Measurements from ENCODE around the gene ERGIC2. TPM values are rescaled to one million over a fixed set of nuclear protein-coding genes. Genes with fewer than 3 reads are reported as not detected.
"Not testable (repeated sequence)": the region's sequence is repeated elsewhere in the genome, so short reads cannot be mapped to it uniquely, and the experiment has no call there.

Gene ERGIC2
- total RNA-seq, 1 donor from 2014 or later: 86.6 TPM

DNA sequence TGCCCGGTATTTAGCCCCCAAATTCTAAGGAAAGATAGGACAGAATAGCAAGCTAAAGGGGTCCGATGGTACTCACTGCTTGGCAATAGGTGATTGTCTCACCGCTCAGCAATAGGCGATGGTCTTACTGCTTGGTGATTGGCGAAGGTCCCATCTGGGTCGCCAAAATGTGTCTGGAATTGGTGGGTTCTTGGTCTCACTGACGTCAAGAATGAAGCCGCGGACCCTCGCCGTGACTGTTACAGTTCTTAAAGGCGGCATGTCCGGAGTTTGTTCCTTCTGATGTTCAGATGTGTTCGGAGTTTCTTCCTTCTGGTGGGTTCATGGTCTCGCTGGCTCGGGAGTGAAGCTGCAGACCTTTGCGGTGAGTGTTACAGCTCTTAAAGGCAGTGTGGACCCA, 4.2 kb upstream of the ERGIC2 start:
- DNase-seq (ENCODE audit: missing footprints): peak; percentile 42
- ATAC-seq: not testable (repeated sequence)

GRCh38 chr12:29382251-29382650, 1.3 kb upstream of the ERGIC2 start:
- no peak for DNase-seq (ENCODE audit: missing footprints)
- intact Hi-C loops (cut with DNase I): no loop called here

More for the DNA sequence above, 4.2 kb upstream of the ERGIC2 start:
- intact Hi-C loops (cut with DNase I): not testable (repeated sequence)

DNA sequence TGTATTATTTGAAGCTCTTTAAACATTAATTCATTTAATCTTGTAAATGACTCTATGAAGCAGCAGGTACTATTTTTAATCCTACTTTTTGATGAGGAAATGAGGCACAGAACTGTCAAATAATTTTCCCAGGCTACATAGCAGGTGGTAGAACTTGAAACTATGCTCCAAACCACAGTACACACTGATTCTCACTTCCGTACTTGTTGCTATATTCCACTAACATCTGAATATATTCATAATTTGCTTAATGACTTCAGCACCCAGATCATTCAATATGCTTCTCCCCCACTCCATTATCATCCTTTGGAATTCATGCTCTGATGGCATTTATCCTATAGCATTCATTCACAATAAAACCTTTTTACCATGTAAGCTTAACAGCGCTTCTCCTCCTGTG, 4.9 kb downstream of the ERGIC2 start:
- intact Hi-C loops (cut with DNase I): no loop called here
- no peak for ATAC-seq
- no peak for DNase-seq (ENCODE audit: missing footprints)

More at GRCh38 chr12:29382251-29382650, 1.3 kb upstream of the ERGIC2 start:
- ATAC-seq: no peak

GRCh38 chr12:29374913-29375312, 6.1 kb downstream of the ERGIC2 start:
- no peak for DNase-seq (ENCODE audit: missing footprints)
- no peak for ATAC-seq
- intact Hi-C loops (cut with DNase I): no loop called here

- intact Hi-C loops (cut with DNase I): no loop called here
- DNase-seq (ENCODE audit: missing footprints) (no peak), ATAC-seq (no peak)
These were observed 7.0 kb downstream of the ERGIC2 start for GRCh38 chr12:29374012-29374411.

DNA sequence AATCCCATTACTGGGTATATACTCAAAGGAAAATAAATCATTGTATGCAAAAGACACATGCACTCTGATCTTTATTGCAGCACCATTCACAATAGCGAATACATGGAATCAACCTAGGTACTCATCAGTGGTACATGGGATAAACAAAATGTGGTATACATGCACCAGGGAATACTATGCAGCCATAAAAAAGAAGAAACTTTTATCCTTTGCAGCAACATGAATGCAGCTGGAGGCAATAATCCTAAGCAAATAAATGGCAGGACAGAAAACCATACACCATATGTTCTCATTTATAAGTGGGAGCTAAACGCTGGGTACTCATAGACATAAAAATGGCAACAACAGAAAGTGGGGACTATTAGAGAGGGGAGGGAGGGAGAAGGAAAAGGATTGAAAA, 15.9 kb downstream of the ERGIC2 start:
- no peak for ATAC-seq
- intact Hi-C loops (cut with DNase I): no loop called here
- DNase-seq (ENCODE audit: missing footprints): no peak

DNA sequence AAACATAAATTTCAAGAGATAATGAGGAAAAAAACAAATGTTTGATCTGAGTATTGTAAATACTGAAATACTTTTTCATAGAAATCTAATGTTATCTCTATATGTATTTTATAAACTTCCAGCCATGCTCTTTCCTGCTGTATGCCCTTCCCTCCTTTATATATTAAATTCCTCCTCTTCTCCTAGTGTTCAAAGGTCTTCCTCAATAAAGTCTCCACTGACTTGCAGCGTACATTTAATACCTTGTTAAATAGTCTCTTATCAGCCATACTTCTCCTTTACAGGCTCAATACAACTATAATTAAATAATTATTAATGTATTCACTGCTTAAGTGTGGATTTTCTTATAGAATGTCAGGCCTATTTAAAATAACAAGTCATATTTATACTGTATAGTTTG, 26.0 kb downstream of the ERGIC2 start:
- DNase-seq (ENCODE audit: missing footprints) (no peak), ATAC-seq (no peak)
- intact Hi-C loops (cut with DNase I): no loop called here

GRCh38 chr12:29350080-29350479, 30.9 kb downstream of the ERGIC2 start:
- ATAC-seq (no peak), DNase-seq (ENCODE audit: missing footprints) (no peak)
- intact Hi-C loops (cut with DNase I): no loop called here

DNA sequence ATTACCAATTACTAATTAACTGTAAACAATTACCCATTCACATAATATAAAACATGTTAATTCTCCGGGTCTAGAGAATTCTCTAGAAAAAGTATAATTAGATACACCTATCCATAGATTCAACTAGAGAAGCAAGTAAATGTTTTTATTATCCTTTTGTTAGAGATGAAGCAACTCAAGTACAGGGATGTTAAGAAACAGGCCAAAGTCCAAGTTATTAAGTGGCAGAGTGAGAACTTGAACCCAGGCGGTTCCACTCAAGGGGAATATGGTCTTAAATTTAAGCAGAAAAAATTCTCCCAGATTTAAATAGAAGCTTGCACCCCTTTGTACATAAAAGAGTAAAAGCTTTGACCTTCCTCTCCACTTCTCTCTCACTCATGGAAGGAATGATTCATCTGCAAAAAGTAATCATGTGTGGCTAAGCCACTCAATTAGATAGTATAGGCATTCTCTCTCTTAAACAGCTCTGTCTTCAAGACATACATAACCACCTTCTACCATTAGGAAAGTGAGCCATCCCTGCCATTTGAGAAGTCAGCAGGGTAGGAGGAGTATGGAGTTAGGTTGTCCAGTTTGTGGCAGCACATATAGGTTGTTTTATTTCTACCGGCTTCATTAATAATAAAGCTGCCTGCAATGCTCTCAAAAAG, 34.1 kb downstream of the ERGIC2 start:
- ATAC-seq: no peak

GRCh38 chr12:29343022-29343799, 37.8 kb downstream of the ERGIC2 start:
- intact Hi-C loops (cut with DNase I): no loop called here
- peak; percentile 44 for ATAC-seq
- DNase-seq (ENCODE audit: missing footprints): no peak

More for the DNA sequence above, 34.1 kb downstream of the ERGIC2 start:
- no peak for DNase-seq (ENCODE audit: missing footprints)
- intact Hi-C loops (cut with DNase I): no loop called here

- ATAC-seq: no peak
- DNase-seq (ENCODE audit: missing footprints): no peak
- intact Hi-C loops (cut with DNase I): no loop called here
These were observed 43.6 kb downstream of the ERGIC2 start for GRCh38 chr12:29337325-29337724.

DNA sequence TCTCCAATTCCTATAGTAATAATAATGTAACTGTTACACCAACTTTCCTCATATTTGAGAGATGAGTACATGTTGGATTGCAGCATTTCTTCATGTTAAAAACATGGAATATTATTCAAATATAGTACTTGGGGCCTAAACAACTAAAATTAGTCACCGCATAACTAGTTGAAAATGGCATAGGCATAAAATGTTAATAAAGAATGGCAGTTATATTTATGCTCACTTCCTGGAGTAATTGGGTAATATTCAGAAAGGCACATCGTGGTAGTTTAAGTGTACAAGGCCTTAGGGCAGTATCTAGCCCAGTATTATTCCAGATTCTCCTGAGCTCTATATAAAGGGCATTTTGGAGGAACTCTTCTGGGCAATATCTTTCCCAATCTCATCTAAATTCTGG, 46.0 kb downstream of the ERGIC2 start:
- DNase-seq (ENCODE audit: missing footprints) (no peak), ATAC-seq (no peak)
- intact Hi-C loops (cut with DNase I): no loop called here

DNA sequence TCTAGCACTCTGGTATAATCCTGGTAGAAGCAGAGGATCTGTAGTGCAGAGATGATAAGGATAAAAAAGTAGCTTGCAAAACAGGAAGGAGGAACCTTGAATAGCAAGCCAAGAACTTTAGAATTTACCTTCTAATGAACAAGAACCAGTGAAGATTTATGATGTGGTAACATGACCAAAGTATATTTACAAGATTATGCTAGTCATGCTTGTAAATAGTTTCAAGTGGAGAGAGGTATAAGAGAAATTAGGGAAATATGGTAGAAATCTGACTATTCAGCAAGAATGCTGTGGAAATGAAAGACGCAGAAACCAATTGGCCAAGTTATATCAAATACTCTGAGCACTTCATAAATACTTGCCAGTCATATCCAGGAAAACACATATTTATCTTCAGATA, 47.8 kb downstream of the ERGIC2 start:
- ATAC-seq: no peak
- DNase-seq (ENCODE audit: missing footprints): no peak
- intact Hi-C loops (cut with DNase I): no loop called here

DNA sequence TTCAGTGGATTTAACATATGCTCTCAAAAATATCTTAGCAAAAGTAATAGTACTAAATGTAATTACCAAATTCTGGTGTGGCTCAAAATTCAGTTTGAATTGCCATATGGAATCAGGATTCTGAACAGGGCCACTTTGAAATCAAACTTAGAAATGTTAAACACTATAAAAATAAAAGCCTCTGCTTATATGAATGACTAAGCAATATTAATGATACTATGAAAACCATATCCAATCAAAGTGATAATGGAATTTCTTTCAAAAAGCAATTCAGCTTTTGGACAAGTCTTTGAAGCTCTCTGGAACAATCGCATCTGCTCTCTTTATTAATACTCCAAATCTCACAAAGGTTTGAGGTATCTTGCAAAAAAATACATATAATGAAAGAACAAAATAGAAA, 51.6 kb downstream of the ERGIC2 start:
- intact Hi-C loops (cut with DNase I): no loop called here
- ATAC-seq (no peak), DNase-seq (ENCODE audit: missing footprints) (no peak)

DNA sequence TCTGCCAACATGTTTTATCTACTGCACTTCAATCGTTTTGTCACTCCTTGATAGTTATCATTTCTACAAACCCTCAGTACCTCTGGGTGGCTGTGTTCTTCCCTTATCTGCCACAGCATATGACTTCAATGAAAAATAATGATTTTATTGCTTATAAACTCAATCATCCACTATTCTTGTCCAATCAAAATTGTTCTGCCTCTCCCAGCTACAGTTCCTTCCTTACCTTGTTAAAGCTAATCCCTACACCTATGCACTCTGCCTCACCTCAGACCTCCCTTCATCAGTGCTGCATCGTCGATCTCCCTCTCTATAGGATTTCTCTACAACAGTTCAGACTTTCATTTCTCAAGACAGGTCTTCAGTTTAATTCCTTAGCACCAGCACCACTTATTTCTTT, 58.8 kb downstream of the ERGIC2 start:
- intact Hi-C loops (cut with DNase I): no loop called here
- DNase-seq (ENCODE audit: missing footprints): no peak
- no peak for ATAC-seq

GRCh38 chr12:29320295-29321085, 60.5 kb downstream of the ERGIC2 start:
- ATAC-seq: no peak
- intact Hi-C loops (cut with DNase I): no loop called here
- no peak for DNase-seq (ENCODE audit: missing footprints)

- intact Hi-C loops (cut with DNase I): loop anchor here (5.0 kb wide), 1 partner anchor 240 kb away; no protein-coding TSS in a partner anchor
- ATAC-seq (peak; percentile 98), DNase-seq (ENCODE audit: missing footprints) (no peak)
These were observed 63.2 kb downstream of the ERGIC2 start for GRCh38 chr12:29317556-29318363.

DNA sequence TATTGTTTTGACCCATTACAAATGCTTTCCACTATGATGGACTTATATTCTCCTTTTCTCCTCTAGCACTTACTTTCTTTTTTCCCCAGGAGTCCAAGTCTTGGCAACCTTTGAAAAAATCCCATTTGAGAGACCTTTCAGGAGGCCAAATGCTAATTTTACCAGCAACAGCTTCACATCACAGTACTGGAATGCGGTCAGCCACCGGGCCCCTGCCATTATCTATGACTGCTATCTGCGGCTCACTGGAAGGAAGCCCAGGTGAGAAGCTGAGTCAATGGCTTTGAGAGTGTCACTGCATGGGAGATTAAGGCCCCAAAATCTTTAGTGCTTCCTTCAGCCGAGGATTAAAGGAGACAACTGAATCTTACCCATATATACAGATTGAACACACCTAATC, 64.2 kb downstream of the ERGIC2 start:
- DNase-seq (ENCODE audit: missing footprints): peak; percentile 72
- ATAC-seq: peak; percentile 55
- intact Hi-C loops (cut with DNase I): loop anchor here (5.0 kb wide), 1 partner anchor 239 kb away; no protein-coding TSS in a partner anchor

DNA sequence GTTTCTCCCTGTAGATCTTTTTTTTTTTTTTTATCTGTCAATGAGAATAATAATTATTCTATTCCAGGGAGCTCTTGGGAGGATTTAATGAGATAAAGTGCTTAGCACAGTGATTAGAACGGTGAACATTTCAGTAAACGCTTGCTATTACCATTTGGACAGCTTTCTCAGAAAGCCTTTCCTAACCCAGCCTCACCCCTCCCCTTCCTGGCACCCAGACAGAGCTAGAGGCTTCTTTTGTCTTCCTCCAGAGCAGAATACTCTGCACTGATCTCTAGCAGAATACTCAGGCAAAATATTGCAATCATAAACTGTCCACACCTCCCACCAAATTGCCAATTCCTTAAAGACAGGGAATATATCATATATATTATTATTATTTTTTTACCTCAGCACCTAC, 66.6 kb downstream of the ERGIC2 start:
- DNase-seq (ENCODE audit: missing footprints): no peak
- intact Hi-C loops (cut with DNase I): no loop called here
- no peak for ATAC-seq
